ENCODE measurements around the gene FOXO6.

The FOXO6 gene

GRCh38 chr1:41430582-41430981 lies 69.3 kb downstream of the FOXO6 start:
- no peak for TF ChIP-seq CTCF (IDR thresholded peaks at IDR 0.05; ENCODE audit: low read depth, low read length, missing control alignments)
- no peak for DNase-seq (ENCODE audit: extremely low read depth, low read depth)
- H3K4me3 ChIP-seq (replicated peaks; ENCODE audit: low read depth, low read length): no peak overlapping the region

- no peak for TF ChIP-seq CTCF (IDR thresholded peaks at IDR 0.05; ENCODE audit: low read depth, low read length, missing control alignments)
- H3K4me3 ChIP-seq (replicated peaks; ENCODE audit: low read depth, low read length): no peak overlapping the region
- DNase-seq (ENCODE audit: extremely low read depth, low read depth): no peak
Measured at GRCh38 chr1:41431490-41432350, 70.5 kb downstream of the FOXO6 start.
